ENCODE results near the gene ZNF8.
A peak's percentile ranks its signal among the peaks of the same experiment; 100 is the strongest.
"Not testable (repeated sequence)": the region's sequence is repeated elsewhere in the genome, so short reads cannot be mapped to it uniquely, and the experiment has no call there.

The ZNF8 gene

DNA sequence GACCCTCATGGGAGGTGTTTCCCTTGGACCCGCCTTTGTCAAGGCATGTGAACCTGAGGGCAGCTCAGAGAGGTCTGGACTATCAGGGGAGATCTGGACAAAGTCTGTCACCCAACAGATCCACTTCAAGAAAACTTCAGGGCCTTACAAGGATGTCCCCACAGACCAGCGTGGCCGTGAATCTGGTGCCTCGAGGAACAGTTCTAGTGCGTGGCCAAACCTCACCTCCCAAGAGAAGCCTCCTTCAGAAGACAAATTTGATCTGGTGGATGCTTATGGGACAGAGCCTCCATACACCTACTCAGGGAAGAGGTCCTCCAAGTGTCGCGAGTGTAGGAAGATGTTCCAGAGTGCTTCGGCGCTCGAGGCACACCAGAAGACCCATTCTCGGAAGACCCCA lies 59.6 kb downstream of the ZNF8 start:
- DNase-seq = no peak

DNA sequence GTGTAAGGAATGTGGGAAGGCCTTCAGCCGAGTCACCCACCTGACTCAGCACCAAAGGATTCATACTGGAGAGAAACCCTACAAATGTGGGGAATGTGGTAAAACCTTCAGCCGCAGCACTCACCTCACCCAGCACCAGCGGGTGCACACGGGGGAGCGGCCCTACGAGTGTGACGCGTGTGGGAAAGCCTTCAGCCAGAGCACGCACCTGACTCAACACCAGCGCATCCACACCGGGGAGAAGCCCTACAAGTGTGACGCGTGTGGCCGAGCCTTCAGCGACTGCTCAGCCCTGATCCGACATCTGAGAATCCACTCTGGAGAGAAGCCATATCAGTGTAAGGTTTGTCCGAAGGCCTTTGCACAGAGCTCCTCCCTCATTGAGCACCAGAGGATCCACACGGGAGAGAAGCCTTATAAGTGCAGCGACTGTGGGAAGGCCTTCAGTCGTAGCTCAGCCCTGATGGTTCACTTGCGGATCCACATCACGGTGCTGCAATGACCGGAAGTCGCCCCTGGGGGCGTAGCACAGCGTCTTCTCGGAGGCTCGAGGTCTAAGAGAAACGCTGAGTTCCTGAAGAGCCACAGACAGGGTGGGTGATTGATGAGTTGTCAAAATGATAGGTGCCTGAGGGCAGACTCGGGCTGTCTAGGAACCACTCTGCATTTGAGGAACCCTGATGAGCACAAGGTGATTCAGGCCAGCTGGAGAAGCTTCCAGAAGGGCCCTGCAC lies 60.2 kb downstream of the ZNF8 start:
- DNase-seq = no peak

DNA sequence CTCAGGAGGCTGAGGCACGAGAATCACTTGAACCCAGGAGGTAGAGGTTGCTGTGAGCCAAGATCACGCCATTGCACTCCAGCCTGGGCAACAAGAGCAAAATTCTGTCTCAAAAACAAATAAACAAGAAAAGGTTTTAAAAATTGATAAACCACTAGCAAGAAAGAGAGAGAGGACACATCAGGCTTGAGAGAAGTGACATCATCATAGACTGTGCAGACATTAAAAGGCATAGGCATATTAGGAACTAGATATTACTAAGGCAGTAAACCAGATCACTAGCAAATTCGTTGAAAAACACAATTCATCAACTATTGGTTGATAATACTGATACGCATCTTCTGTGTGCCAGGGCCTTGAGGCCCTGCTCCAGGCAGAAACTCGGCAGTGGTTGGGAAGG lies 66.8 kb downstream of the ZNF8 start:
- DNase-seq = no peak

DNA sequence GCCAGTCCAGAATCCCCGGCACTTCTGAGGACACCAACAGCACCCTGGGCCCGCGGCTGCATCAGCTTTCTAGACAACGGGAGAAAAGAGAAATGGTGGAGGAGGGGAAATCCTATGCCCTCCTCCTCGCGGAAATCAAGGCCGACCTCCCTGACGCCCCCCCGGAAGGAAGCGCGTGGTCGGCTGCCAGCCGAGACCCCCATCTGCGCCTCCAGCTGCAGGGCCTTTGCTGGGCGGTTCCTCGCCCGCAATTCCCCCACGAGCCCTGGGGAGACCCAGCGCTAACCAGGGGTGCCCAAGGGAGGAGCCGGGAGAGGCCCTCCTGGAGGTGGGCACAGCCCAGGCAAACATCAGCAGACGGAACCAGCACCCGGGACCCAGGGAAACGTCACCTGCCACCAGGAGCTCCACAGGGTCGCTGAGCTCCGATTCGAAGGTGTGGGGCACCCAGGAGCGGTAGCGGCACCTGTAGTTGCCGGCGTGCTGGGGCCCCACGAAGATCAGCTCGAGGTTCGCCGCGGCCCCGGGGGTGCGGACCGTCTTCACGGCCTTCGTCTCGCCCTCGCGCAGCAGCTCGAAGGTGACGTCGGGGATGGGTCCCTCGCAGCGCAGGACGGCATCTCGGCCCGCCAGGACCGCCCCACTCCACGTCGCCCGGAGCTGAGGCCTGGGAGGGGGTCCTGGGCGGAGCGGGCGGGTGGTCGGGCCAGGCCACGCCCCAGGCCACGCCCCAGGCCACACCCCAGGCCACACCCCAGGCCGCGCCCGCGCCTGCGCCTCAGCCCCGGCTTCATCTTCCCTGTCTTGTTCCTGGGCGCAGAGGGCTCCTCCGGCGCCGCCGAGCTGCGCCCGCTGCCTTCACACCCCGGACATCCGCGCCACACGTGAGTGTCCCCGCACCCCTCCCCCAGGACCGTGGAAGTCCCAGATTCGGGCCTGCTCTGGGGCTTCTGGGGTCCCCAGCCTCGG lies 68.5 kb downstream of the ZNF8 start:
- peak; percentile 43 for DNase-seq

DNA sequence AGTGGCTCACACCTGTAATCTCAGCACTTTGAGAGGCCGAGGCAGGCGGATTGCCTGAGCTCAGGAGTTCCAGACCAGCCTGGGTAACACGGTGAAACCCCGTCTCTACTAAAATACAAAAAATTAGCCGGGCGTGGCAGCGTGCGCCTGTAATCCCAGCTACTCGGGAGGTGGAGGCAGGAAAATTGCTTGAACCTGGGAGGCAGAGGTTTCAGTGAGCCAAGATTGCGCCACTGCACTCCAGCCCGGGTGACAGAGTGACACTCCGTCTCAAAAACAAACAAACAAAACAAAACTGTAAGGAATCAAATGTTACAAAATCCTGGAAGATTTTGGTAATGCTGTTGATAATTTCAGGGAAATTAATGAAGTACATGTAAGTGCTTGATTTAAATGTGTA lies 69.3 kb downstream of the ZNF8 start:
- not testable (repeated sequence) for DNase-seq

DNA sequence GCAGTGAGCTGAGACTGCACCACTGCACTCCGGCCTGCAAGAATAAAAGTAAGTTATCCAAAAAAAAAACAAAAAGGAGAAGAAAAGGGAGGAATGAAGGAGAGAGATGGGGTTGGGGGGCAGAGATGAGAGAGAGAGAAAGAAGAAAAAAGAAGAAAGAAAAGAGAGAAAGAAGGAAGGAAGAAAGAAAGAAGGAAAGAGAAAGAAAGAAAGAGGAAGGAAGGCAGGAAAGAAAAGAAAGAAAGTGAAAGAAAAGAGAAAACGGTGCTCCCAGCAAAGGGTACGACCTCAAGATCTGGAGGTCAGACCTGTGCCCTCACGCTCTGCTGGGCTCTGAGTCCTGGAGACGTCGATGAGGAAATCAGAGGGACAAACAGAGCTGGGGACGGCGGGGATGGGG lies 70.8 kb downstream of the ZNF8 start:
- no peak for DNase-seq

DNA sequence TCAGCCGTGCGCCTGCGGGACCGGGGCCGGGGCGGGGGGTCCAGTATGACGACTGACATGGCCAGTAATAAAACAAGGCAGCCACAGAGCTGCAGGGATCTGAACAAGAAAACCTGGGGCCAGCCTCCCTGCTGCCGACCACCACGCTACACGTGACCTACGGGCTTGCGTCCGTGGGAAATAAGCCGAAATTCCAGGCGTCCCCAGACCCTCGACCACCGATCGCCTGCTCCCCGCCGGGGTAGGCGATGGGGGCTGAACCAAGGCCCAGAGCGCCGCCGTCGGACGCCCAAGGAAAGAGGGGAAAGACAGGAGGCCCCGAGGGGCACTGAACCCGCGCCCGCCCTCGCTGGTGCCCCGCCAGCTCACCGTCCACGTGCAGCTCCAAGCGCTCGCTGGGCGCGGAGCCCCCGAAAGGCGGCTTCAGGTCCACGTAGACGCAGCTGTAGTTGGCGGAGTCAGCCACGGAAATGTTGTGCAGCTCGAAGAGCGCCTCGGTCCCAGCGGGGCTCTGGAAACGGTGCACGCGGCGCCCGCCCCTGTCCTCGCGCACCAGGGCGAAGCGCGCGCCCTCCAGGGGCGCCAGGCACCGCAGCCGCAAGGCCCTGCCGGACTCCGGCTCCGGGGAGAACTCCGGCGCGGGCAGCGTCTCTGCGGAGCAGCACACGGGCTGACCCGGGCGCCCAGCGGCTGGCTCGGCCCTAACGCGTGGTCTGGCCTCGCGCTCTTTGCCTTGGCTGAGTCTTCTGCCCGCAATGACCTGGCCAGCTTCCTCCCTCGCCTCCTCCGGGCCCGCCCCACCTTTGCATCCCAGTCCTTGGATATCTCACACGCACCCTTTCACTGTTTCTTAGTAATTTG lies 71.5 kb downstream of the ZNF8 start:
- DNase-seq = no peak

DNA sequence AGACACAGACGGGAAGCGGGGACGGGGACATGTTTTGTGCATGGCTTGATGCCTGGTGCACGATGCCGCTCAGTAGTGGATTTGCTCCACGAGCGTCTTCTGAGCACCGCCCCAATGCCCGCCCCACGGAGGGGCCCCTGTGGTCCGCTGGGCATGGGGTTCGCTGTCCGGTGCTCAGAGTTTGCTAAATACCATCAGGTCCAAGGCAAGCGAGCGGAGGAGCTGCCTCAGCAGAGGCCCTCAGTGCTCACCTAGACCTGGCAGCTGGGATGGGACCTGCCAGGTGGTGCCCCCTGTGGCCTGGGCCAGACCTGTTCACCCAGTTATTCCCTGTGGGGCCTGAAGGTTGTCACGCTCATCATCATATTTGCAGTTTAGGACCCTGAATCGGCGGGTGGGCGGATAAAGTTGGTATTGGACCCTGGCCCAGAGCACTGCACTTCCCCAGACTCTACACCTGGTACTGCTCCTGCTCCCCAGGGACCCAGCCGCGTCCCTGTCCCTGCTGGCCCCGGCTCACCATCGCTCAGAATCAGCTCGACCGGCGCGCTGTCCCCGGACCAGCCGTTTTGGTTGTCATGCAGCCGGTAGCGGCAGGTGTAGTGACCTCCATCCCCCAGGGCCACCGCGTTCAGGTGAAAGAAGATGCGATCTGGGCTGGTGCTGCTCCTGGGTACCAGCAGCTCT lies 72.3 kb downstream of the ZNF8 start:
- no peak for DNase-seq

DNA sequence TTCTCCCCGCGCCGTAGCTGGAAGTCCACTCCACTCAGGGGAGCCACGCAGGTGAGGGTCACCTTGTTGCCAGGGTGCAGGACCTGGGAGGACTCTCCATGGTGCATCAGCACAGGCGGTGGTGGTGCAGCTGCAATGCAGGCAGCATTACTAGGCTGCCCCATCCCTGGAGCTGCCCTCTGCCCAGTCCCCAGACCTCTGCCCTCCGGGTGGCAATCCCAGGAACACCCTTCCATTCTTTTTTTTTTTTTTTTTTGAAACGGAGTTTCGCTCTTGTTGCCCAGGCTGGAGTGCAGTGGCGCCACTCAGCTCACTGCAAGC lies 72.8 kb downstream of the ZNF8 start:
- DNase-seq = no peak

DNA sequence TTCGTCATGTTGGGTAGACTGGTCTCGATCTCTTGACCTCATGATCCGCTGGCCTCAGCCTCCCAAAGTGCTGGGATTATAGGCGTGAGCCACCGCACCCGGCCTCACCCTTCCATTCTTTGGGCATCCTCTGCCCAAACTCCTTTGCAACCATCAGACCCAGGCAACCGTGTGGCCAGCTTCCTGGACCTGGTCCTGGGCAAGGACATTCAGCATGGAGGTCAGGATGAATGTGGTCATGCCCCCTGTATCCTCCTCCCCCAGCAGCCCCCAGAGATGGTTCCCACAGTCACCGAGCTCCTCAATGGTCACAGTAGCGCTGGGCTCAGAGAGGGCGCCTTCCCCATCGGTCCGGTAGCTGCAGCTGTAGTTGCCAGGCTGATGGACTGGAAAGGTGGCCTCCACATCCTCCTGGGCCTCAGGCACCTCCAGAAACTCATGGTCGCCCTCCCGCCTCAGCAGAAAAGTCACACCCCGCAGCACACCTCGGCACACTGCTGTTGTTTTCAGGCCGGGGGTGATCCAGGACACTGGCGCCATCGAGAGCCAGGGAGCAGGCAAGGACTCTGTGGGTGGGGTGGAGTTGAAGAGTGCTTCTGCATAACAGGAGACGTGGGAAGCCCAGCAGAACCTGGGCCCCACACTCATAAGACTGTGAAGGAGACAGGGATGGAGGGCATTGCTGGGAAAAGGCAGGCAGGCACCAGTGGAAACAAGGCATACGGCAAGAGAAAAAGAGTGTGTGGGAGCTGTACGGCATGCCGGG lies 73.4 kb downstream of the ZNF8 start:
- DNase-seq = no peak

Data from effector CD4-positive, alpha-beta T cell (primary cell).